Tibial nerve (tissue), 4 donors: Measurements from ENCODE around the gene ZNF415.

Experiments
- EP300 ChIP-seq, 2 donors: sonication (generic); formaldehyde crosslinking; IDR thresholded peaks; one replicate each; pipeline ENCODE4 v1.6.1; 2017; ENCODE audit warnings: antibody characterized with exemption in 2 of 2, mild to moderate bottlenecking in 1 of 2
- POLR2A ChIP-seq, 2 donors: fragments of 450-650 bp; IDR thresholded peaks; one replicate each; pipeline ENCODE4 v1.6.1; 2017; ENCODE audit warnings: antibody characterized with exemption in 2 of 2, mild to moderate bottlenecking in 2 of 2, moderate library complexity in 2 of 2
- TF ChIP-seq, protein P1 (sequence below), 5 experiments: fragments of 200-600 bp in 3 of 5; fragments of 450-650 bp in 2 of 5; sonication (generic) in 3 of 5; IDR thresholded peaks; one replicate each; pipeline ENCODE4 v1.5.1; 2016 to 2019; ENCODE audit warnings: antibody characterized with exemption in 5 of 5, mild to moderate bottlenecking in 3 of 5, moderate library complexity in 2 of 5

DNA sequence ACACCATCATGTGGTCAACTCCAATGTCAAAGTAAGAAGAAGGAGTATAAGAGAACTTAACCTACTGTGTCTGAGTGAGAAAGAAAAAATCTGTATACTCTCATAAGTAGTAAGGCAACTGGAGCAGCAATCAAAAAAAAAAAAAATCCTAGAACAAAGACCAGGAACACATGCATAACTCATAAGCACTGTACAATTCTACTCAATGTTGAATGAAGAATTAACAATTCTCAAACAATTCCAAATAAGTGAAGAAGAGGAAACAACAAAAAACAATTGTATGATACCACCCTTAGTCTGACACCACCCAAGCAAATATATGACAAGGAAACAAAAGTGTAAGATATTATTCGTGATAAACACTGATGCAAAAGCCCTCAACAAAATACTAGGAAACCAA lies 54.0 kb downstream of the ZNF415 start:
- TF ChIP-seq, protein P1, sequence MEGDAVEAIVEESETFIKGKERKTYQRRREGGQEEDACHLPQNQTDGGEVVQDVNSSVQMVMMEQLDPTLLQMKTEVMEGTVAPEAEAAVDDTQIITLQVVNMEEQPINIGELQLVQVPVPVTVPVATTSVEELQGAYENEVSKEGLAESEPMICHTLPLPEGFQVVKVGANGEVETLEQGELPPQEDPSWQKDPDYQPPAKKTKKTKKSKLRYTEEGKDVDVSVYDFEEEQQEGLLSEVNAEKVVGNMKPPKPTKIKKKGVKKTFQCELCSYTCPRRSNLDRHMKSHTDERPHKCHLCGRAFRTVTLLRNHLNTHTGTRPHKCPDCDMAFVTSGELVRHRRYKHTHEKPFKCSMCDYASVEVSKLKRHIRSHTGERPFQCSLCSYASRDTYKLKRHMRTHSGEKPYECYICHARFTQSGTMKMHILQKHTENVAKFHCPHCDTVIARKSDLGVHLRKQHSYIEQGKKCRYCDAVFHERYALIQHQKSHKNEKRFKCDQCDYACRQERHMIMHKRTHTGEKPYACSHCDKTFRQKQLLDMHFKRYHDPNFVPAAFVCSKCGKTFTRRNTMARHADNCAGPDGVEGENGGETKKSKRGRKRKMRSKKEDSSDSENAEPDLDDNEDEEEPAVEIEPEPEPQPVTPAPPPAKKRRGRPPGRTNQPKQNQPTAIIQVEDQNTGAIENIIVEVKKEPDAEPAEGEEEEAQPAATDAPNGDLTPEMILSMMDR (IDR thresholded peaks at IDR 0.05): no peak
- TF ChIP-seq POLR2A (IDR thresholded peaks at IDR 0.05): no peak
- no peak for TF ChIP-seq EP300 (IDR thresholded peaks at IDR 0.05)
